ENCODE results near the gene PITRM1. TPM values are rescaled to one million over a fixed set of nuclear protein-coding genes. Genes with fewer than 3 reads are reported as not detected.
"Not testable (repeated sequence)": the region's sequence is repeated elsewhere in the genome, so short reads cannot be mapped to it uniquely, and the experiment has no call there.

PITRM1 gene
- 10 to 100 TPM; 61.8 to 83.6 (median 61.9) TPM for polyA plus RNA-seq (ENCODE audit: insufficient read length in 4 of 4)

- DNase-seq (ENCODE audit: low read depth in 4 of 4, low spot score in 2 of 4) = peak; percentile 79 to 96 (median 92)
These were observed at the start of gene PITRM1 for GRCh38 chr10:3172446-3173170. PITRM1 (minus strand) TSS chr10:3172782; CDS start chr10:3172772, 10 bp downstream.

DNA sequence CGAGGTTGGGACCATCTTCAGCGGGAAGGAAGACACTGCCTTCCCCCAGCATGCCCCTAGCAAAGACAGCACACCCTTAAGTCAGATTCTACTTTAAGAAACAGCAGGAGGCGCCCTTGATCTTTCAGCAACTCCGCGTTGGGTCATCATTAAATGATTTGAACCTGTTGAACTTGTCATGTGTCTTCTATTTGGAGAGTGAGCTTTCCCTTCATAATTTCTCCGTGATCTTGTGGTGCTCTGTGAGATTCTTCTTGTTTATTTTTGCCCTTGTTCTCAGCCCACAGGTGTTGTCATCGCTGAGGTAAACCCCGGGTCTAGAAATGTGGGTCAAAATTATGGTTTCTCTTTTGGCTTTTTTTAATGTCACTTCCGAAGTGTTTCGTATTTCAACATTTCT is 49.5 kb upstream of the PITRM1 start:
- no peak for DNase-seq (ENCODE audit: low read depth in 4 of 4, low spot score in 2 of 4)

- DNase-seq (ENCODE audit: low read depth in 4 of 4, low spot score in 2 of 4) = not testable (repeated sequence)
These were observed 49.0 kb upstream of the PITRM1 start for GRCh38 chr10:3221601-3222000.

DNA sequence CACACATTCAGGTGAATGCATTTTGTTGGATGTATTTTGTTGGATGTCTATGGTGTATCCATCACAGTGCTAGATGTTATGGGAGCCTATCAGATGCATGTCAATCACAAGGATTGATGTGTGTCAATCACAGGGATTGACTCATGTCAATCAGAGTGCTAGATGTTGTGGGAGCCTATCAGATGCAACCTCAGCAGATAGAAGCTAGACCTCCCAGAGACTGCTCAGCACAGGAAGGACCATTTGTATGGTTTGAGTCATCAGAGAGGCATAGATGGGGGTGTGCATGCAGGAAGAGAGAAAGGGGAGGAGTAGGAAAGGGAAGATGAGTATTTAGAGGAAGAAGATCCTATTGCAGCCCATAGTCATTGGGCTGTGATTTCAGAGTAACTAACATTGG is 48.3 kb upstream of the PITRM1 start:
- no peak for DNase-seq (ENCODE audit: low read depth in 4 of 4, low spot score in 2 of 4)

GRCh38 chr10:3219021-3219628 is 46.5 kb upstream of the PITRM1 start:
- not testable (repeated sequence) for DNase-seq (ENCODE audit: low read depth in 4 of 4, low spot score in 2 of 4)

- no peak for DNase-seq (ENCODE audit: low read depth in 4 of 4, low spot score in 2 of 4)
These were observed 45.3 kb upstream of the PITRM1 start for GRCh38 chr10:3217853-3218252.

- DNase-seq (ENCODE audit: low read depth in 4 of 4, low spot score in 2 of 4) = no peak
These were observed 44.7 kb upstream of the PITRM1 start for GRCh38 chr10:3217301-3217700.

GRCh38 chr10:3215153-3215775 is 42.7 kb upstream of the PITRM1 start:
- no peak for DNase-seq (ENCODE audit: low read depth in 4 of 4, low spot score in 2 of 4)

DNA sequence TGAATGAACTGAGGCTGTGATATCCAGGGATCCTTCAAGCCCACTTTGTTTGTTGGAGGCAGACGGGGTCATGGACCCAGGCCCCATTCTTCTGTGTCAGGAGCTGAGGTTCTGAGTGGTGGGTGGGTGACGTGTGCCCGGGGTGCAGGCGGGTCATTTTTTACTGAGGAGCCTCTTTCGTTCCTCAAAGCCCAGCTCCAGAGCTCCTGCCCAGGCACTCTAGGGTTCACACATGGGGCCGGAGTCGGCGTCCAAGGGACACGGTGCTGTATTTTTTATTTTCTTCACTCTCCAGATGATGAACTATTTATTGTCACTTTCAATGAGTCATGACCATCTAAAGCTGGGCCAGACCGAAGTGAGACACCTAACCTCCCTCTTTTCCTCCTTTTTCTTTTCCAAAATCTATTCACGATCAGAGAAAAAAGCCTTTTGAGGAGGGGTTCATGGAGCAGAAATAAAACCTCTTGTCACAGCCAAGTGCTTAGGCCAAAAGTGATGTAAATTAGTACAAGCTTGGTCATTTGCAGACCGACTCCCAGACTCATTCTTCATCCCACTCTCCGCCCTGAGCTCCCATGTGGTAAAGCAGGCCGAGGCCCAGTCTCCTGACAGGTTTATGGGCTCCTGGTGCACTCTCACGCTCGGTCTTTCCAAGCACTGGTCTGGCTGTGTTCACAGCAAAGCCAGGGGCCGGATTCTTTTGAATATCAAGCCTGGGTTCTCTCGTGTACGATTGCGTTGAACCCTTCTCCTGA is 41.4 kb upstream of the PITRM1 start:
- peak in 3 of 4 donors; percentile 43 to 70 (median 66) for DNase-seq (ENCODE audit: low read depth in 4 of 4, low spot score in 2 of 4)

DNA sequence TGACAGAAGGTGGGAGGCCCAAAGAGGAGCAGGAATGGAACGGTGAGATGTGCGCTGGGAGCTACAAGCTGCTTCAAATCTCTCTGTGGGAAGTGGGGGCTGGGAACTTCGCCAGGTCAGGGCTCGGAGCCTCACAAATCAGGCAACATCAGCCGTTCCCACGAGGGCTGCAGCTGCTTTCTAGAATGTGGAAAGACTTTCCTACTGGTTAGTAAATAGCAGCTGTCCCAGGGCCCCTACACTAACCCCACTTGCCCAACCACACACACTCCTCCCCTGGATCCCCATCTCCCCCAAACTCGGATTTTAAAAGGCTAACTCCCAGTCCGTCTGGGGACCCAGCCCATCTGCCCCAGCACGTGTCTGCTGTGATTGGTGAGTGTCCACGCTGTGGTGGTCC is 40.6 kb upstream of the PITRM1 start:
- DNase-seq (ENCODE audit: low read depth in 4 of 4, low spot score in 2 of 4) = peak in 1 of 4 donors; percentile 28

DNA sequence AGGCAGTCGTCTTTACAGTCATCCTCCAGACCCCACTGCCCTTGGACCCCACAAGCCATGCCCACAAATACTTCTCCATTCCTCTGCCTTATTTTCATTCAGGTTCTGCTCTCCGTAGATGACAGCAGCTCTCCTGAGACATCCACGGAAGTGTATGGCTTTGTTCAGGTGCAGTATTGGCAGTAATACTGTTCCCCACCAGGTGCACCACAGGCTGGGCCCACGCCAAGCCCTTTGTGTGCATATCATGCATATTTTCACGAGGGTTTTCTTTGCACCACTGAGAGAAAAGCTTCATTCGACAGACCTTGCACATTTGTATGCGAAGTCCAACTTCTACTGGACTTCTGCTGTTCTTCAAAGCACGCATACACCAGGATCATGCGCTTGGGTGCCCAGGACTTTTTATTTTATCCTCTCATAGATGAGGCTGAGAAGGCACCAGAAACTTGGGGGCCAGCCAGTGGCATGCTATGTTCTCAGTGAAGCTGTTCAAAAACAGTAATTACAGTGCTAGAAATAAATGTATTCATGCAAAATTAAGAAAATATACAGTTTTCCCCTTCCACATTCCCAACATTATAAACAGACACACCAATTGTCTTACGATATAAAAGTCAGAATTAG is 37.8 kb upstream of the PITRM1 start:
- no peak for DNase-seq (ENCODE audit: low read depth in 4 of 4, low spot score in 2 of 4)

DNA sequence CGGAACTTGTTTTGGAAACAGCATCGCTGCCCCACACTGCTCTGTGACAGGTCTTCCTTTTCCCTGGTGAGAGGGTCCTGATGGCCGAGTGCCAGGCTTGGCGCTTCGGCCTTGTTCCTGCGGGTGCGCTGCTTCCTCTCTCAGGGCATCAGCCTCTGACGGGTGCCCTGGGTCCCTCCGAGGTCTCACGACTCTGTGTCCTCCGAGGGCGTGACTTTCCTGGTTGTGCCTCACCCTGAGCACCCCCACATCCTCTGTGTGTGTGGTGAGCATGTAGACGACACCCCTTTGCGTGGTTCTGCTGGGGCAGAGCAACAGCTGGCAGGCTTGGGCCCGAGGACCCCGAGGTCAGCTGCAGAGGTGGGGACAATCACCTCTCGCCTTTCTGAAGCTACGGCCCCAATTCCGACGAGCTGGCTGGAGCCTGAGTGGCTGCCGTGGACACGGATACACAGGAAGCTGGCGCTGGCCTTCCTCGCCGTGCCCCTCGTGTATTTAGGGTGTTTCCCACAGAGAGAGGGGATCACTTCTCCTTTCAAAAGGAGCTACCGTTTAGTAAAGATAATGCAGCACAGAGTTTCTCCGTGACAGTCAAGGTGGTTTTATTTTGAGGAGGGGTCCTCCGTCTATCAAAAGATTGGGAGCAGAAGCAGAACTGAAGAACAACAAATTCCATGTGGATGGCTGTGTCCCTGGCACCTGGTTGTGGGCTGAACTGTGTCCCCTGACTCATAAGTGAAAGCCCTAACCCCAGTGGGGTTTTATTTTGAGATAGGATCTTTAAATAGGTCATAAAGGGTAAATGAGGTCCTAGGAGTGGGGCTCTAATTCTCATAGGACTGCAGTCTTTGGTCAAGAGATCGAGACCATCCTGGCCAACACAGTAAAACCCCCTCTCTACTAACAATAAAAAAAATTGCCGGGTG is 36.2 kb upstream of the PITRM1 start:
- no peak for DNase-seq (ENCODE audit: low read depth in 4 of 4, low spot score in 2 of 4)

GRCh38 chr10:3207351-3207750 is 34.8 kb upstream of the PITRM1 start:
- DNase-seq (ENCODE audit: low read depth in 4 of 4, low spot score in 2 of 4) = no peak

DNA sequence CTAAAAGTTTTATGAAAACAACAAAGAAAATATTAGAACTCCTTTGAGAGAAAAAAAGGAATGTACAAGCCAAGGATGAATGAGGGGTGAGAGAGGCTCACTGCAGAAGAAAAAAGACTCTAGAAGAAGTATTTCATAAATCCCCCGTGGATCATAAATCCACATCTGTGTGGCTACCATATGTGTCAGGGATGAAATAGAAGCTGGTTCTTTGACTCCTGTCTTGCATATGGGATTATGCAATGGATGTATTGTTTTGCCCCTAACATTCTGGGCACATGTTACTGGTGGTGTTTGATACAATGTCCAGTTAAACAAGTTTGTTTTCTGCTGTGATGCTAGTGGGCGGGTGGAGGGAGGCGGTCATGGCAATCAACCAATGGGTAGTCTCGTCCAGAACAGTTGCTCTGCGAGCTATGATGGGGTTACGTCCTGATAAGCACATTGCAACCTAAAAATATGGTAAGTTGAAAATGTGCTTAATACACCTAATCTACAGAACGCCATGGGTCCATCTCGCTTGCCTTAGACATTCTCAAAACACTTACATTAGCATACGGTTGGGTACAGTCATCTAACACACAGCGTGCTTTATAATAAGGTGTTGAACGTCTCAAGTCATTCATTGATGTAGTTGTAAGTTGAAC is 34.1 kb upstream of the PITRM1 start:
- DNase-seq (ENCODE audit: low read depth in 4 of 4, low spot score in 2 of 4) = no peak

- no peak for DNase-seq (ENCODE audit: low read depth in 4 of 4, low spot score in 2 of 4)
These were observed 31.4 kb upstream of the PITRM1 start for GRCh38 chr10:3203972-3204371.

- DNase-seq (ENCODE audit: low read depth in 4 of 4, low spot score in 2 of 4) = no peak
These were observed 30.6 kb upstream of the PITRM1 start for GRCh38 chr10:3203016-3203811.

DNA sequence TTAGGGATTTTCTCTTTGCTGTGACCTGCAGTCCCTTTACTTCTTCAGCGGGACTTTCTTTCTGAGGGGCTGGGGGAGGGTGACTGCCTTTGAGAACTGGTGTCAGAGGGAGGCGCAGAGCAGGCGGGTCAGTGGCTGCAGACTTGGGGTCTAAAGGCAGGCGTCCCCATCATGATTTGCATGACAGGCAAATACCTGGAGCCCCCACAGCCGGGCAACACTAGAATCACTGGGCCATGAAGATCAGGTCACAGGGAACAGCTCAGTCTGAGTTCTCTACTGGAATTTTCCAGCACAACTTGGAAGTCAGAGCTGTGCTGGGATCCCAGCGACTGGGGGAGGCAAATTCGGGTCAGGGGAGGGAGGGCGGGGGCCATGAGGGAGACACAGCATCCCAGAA is 29.2 kb upstream of the PITRM1 start:
- DNase-seq (ENCODE audit: low read depth in 4 of 4, low spot score in 2 of 4) = no peak

DNA sequence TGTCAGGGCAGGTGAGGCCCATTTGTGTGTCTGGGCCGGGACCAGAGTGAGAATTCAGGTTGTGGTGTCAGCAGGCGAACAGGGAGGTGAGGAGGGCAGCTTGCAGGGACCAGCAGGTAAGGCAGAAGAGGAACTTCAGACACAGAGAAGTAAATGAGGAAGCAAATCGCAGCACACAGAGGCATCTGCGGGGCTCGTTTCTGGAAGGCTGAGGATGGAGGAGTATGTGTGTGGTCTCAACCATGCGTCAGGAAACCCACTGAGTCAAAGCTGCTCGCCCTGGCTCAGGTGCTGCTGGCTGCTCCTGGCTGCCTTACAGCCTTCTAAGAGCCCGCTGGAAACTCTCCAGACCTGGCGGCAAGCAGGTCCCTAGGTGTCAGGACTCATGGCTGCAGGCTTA is 26.9 kb upstream of the PITRM1 start:
- no peak for DNase-seq (ENCODE audit: low read depth in 4 of 4, low spot score in 2 of 4)
